ENCODE results near the gene TACR2. TPM values are rescaled to one million over a fixed set of nuclear protein-coding genes. Genes with fewer than 3 reads are reported as not detected.
A peak's percentile ranks its signal among the peaks of the same experiment; 100 is the strongest.

TACR2 gene
- total RNA-seq, 5 donors from 2014 or later (not counting 1 experiment from before 2014, with no cell fraction given): not detected

GRCh38 chr10:69360485-69361302 is 56.0 kb downstream of the TACR2 start:
- Histone ChIP-seq H3K4me1 (ENCODE audit: control insufficient read depth in 1 of 2, extremely low read depth in 1 of 2, insufficient read depth in 2 of 2, low read length in 2 of 2) (peaks cover 41 to 56% of the 10 kb centered on the region in 2 experiments), H3K36me3 (ENCODE audit: control insufficient read depth in 2 of 2, extremely low read depth in 1 of 2, insufficient read depth in 1 of 2, low read length in 1 of 2) (peaks cover 0 to 39% of the 10 kb centered on the region in 2 donors), H3K4me3 (ENCODE audit: control insufficient read depth in 1 of 2, extremely low read depth in 1 of 2, low read length in 1 of 2) (peak overlapping the region in 1 of 2 donors; percentile 66), H3K27ac (ENCODE audit: low read length) (no peak overlapping the region), H3K27me3 (replicated peaks in 1 of 2; ENCODE audit: control insufficient read depth in 2 of 2, extremely low read depth in 1 of 2, insufficient read depth in 2 of 2, low read length in 1 of 2) (no peaks in the 10 kb centered on the region), H3K9me3 (no peaks in the 10 kb centered on the region)
- Mint-ChIP-seq H3K4me3 (peak overlapping the region in 1 of 3 donors; percentile 73), H3K9me3 (no peaks in the 10 kb centered on the region), H3K27ac (peak overlapping the region; percentile 89 to 90), H3K36me3 (peaks cover 28% of the 10 kb centered on the region), H3K27me3 (no peaks in the 10 kb centered on the region), H3K4me1 (peaks cover 65 to 66% (median 65%) of the 10 kb centered on the region in 3 donors)
- DNase-seq (no peak), ATAC-seq (replicated peaks in 1 of 4) (no peak)
- WGBS (ENCODE audit: insufficient coverage): 94% methylated on average over 7 of the region's 8 CpGs
- POLR2A ChIA-PET: no interaction called here
- CTCF ChIA-PET: no interaction called here

GRCh38 chr10:69359594-69359993 is 57.1 kb downstream of the TACR2 start:
- ATAC-seq (replicated peaks in 1 of 4): peak; percentile 97
- Mint-ChIP-seq H3K27ac (peak overlapping the region; percentile 89 to 90), H3K4me3 (peak overlapping the region; percentile 46 to 73 (median 48)), H3K27me3 (no peaks in the 10 kb centered on the region), H3K9me3 (no peaks in the 10 kb centered on the region), H3K36me3 (peaks cover 18% of the 10 kb centered on the region), H3K4me1 (peaks cover 65 to 73% (median 66%) of the 10 kb centered on the region in 3 donors)
- POLR2A ChIA-PET: no interaction called here
- H3K27me3 ChIP-seq (replicated peaks in 1 of 2; ENCODE audit: control insufficient read depth in 2 of 2, extremely low read depth in 1 of 2, insufficient read depth in 2 of 2, low read length in 1 of 2): no peaks in the 10 kb centered on the region
- DNase-seq: peak in 34 of 35 experiments; percentile 24 to 69 (median 49)
- 37% methylated on average over 4 of the region's 5 CpGs for WGBS (ENCODE audit: insufficient coverage)
- H3K4me3 ChIP-seq (ENCODE audit: control insufficient read depth in 1 of 2, extremely low read depth in 1 of 2, low read length in 1 of 2): peak overlapping the region in 1 of 2 donors; percentile 66
- H3K36me3 ChIP-seq (ENCODE audit: control insufficient read depth in 2 of 2, extremely low read depth in 1 of 2, insufficient read depth in 1 of 2, low read length in 1 of 2): peaks cover 0 to 28% of the 10 kb centered on the region in 2 donors
- CTCF ChIA-PET: no interaction called here
- H3K9me3 ChIP-seq: no peaks in the 10 kb centered on the region
- H3K4me1 ChIP-seq (ENCODE audit: control insufficient read depth in 1 of 2, extremely low read depth in 1 of 2, insufficient read depth in 2 of 2, low read length in 2 of 2): peaks cover 44 to 58% of the 10 kb centered on the region in 2 experiments
- peak overlapping the region; percentile 40 for H3K27ac ChIP-seq (ENCODE audit: low read length)

- H3K36me3 ChIP-seq (ENCODE audit: control insufficient read depth in 2 of 2, extremely low read depth in 1 of 2, insufficient read depth in 1 of 2, low read length in 1 of 2): peaks cover 0 to 24% of the 10 kb centered on the region in 2 donors
- ChIA-PET POLR2A (no interaction called here), CTCF (no interaction called here)
- Mint-ChIP-seq H3K27me3 (no peaks in the 10 kb centered on the region), H3K4me3 (peak overlapping the region; percentile 0 to 73 (median 48)), H3K9me3 (no peaks in the 10 kb centered on the region), H3K36me3 (peaks cover 16% of the 10 kb centered on the region), H3K27ac (peak overlapping the region; percentile 89 to 90), H3K4me1 (peaks cover 67 to 75% (median 68%) of the 10 kb centered on the region in 3 donors)
- DNase-seq: no peak
- H3K27me3 ChIP-seq (replicated peaks in 1 of 2; ENCODE audit: control insufficient read depth in 2 of 2, extremely low read depth in 1 of 2, insufficient read depth in 2 of 2, low read length in 1 of 2): no peaks in the 10 kb centered on the region
- 53% methylated on average over 1 of the region's 3 CpGs for WGBS (ENCODE audit: insufficient coverage)
- peak overlapping the region; percentile 40 for H3K27ac ChIP-seq (ENCODE audit: low read length)
- H3K4me3 ChIP-seq (ENCODE audit: control insufficient read depth in 1 of 2, extremely low read depth in 1 of 2, low read length in 1 of 2): no peak overlapping the region
- H3K9me3 ChIP-seq: no peaks in the 10 kb centered on the region
- peaks cover 44 to 62% of the 10 kb centered on the region in 2 experiments for H3K4me1 ChIP-seq (ENCODE audit: control insufficient read depth in 1 of 2, extremely low read depth in 1 of 2, insufficient read depth in 2 of 2, low read length in 2 of 2)
- peak; percentile 17 to 28 (median 26) for ATAC-seq (replicated peaks in 1 of 4)
These were observed 57.6 kb downstream of the TACR2 start for GRCh38 chr10:69359148-69359547.

- CTCF ChIA-PET: interaction anchor here (0.6 to 0.7 kb wide), 2 partner anchors 25 to 196 kb away, joined by 4 read pairs; no protein-coding TSS in a partner anchor
- Mint-ChIP-seq H3K27ac (peak overlapping the region; percentile 89 to 90), H3K36me3 (peaks cover 16% of the 10 kb centered on the region), H3K27me3 (no peaks in the 10 kb centered on the region), H3K4me1 (peaks cover 67 to 76% (median 68%) of the 10 kb centered on the region in 3 donors), H3K4me3 (peak overlapping the region in 1 of 3 donors; percentile 73), H3K9me3 (no peaks in the 10 kb centered on the region)
- POLR2A ChIA-PET: interaction anchor here (0.6 to 0.7 kb wide), 4 partner anchors 34 to 162 kb away, joined by 4 to 9 read pairs (median 5); no protein-coding TSS in a partner anchor
- no peaks in the 10 kb centered on the region for H3K27me3 ChIP-seq (replicated peaks in 1 of 2; ENCODE audit: control insufficient read depth in 2 of 2, extremely low read depth in 1 of 2, insufficient read depth in 2 of 2, low read length in 1 of 2)
- ATAC-seq (replicated peaks in 1 of 4) (no peak), DNase-seq (no peak)
- peak overlapping the region; percentile 44 for H3K27ac ChIP-seq (ENCODE audit: low read length)
- 93% methylated on average over 6 of the region's 12 CpGs for WGBS (ENCODE audit: insufficient coverage)
- H3K4me1 ChIP-seq (ENCODE audit: control insufficient read depth in 1 of 2, extremely low read depth in 1 of 2, insufficient read depth in 2 of 2, low read length in 2 of 2): peaks cover 48 to 71% of the 10 kb centered on the region in 2 experiments
- peaks cover 0 to 17% of the 10 kb centered on the region in 2 donors for H3K36me3 ChIP-seq (ENCODE audit: control insufficient read depth in 2 of 2, extremely low read depth in 1 of 2, insufficient read depth in 1 of 2, low read length in 1 of 2)
- no peaks in the 10 kb centered on the region for H3K9me3 ChIP-seq
- H3K4me3 ChIP-seq (ENCODE audit: control insufficient read depth in 1 of 2, extremely low read depth in 1 of 2, low read length in 1 of 2): no peak overlapping the region
These were observed 58.4 kb downstream of the TACR2 start for GRCh38 chr10:69358148-69358795.

- Histone ChIP-seq H3K36me3 (ENCODE audit: control insufficient read depth in 2 of 2, extremely low read depth in 1 of 2, insufficient read depth in 1 of 2, low read length in 1 of 2) (peaks cover 0 to 17% of the 10 kb centered on the region in 2 donors), H3K9me3 (no peaks in the 10 kb centered on the region), H3K27ac (ENCODE audit: low read length) (no peak overlapping the region), H3K4me3 (ENCODE audit: control insufficient read depth in 1 of 2, extremely low read depth in 1 of 2, low read length in 1 of 2) (no peak overlapping the region), H3K27me3 (replicated peaks in 1 of 2; ENCODE audit: control insufficient read depth in 2 of 2, extremely low read depth in 1 of 2, insufficient read depth in 2 of 2, low read length in 1 of 2) (no peaks in the 10 kb centered on the region), H3K4me1 (ENCODE audit: control insufficient read depth in 1 of 2, extremely low read depth in 1 of 2, insufficient read depth in 2 of 2, low read length in 2 of 2) (peaks cover 54 to 57% of the 10 kb centered on the region in 2 experiments)
- Mint-ChIP-seq H3K27ac (no peak overlapping the region), H3K36me3 (peaks cover 12% of the 10 kb centered on the region), H3K27me3 (no peaks in the 10 kb centered on the region), H3K4me1 (peaks cover 60 to 68% (median 63%) of the 10 kb centered on the region in 3 donors), H3K9me3 (no peaks in the 10 kb centered on the region), H3K4me3 (no peak overlapping the region)
- ChIA-PET POLR2A (interaction anchor here in 1 of 2 donors (0.6 kb wide), 1 partner anchor 28 kb away, joined by 3 read pairs; no protein-coding TSS in a partner anchor), CTCF (no interaction called here)
- DNase-seq: no peak
- no peak for ATAC-seq (replicated peaks in 1 of 4)
- WGBS (ENCODE audit: insufficient coverage): 100% methylated on average over 1 of the region's 2 CpGs
These were observed 60.5 kb downstream of the TACR2 start for GRCh38 chr10:69356187-69356586.

All from T-cell (primary cell).